ENCODE results near the gene ABLIM1.

DNA sequence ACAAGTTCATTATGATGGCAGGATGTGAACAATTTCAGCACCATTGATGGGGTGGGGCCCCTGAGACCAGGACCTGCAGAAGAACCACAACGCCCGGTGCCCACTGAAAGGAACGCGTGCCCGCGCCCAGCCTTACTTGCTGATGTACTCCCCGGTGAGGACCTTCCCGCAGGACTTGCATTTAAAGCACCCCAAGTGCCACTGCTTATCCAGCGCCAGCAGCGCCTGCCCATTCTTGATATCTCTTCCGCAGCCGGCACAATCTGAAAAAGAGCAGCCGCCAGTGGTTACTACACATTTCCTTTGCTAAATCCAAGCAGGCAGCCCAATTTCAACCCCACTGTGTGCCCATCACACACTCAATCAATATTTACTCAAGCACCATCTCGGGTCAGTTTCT is 110.6 kb downstream of the ABLIM1 start:
- TF ChIP-seq GATA2 (IDR thresholded peaks at IDR 0.05; ENCODE audit: low read depth, low read length), result no peak
- TF ChIP-seq GATA3 (IDR thresholded peaks at IDR 0.05; ENCODE audit: low read depth, low read length), result no peak
